AG04450 (cell line): ENCODE results near the gene ITGAD. TPM values are rescaled to one million over a fixed set of nuclear protein-coding genes. Genes with fewer than 3 reads are reported as not detected.
A peak's percentile ranks its signal among the peaks of the same experiment; 100 is the strongest.

ENCODE experiments used
- CTCF ChIA-PET: fragments of 300-600, 350-600 bp; formaldehyde crosslinking; extraction: SDS; loops from one replicate; lab custom pipeline; 2022; ENCODE audit warnings: antibody characterized with exemption, inconsistent platforms; lab: Charles Lee
- POLR2A ChIA-PET: fragments of 350-600 bp; formaldehyde crosslinking; extraction: SDS; loops from one replicate; lab custom pipeline; 2021; ENCODE audit warnings: antibody characterized with exemption, inconsistent platforms; lab: Yijun Ruan, JAX
- DNase-seq: peaks from one replicate; pipeline ENCODE4 v3.0.0-alpha.2; 2011; ENCODE audit warnings: low read depth, low spot score
- H3K27ac ChIP-seq: one replicate; pipeline ENCODE4 v1.5.1; 2012; ENCODE audit warnings: low read depth, low read length, control low read depth
- H3K27me3 ChIP-seq: one replicate; pipeline ENCODE4 v1.6.0; 2012; ENCODE audit warnings: low read length; ENCODE audit not compliant: control insufficient read depth, insufficient read depth
- H3K4me3 ChIP-seq: 2 replicates; pipeline ENCODE4 v1.5.1; 2011; ENCODE audit warnings: mild to moderate bottlenecking, low read depth, low read length, control low read depth
- H3K9me3 ChIP-seq: 2 replicates; pipeline ENCODE4 v1.5.1; 2012; ENCODE audit warnings: low read length; ENCODE audit not compliant: control insufficient read depth, insufficient read depth
- polyA plus RNA-seq: library from polyadenylated mRNA; depleted of rRNA; stranded (reverse); fragments of >200 nt; gene quantifications from 2 replicates; pipeline ENCODE4 v1.2.3, GENCODE V29; 2011
- TF ChIP-seq, protein P1 (sequence below): IDR thresholded peaks from 2 replicates; pipeline ENCODE4 v1.5.1; 2011; ENCODE audit warnings: low read depth, low read length, control low read depth, inconsistent platforms

ITGAD gene
- polyA plus RNA-seq, 1 experiment = not detected

DNA sequence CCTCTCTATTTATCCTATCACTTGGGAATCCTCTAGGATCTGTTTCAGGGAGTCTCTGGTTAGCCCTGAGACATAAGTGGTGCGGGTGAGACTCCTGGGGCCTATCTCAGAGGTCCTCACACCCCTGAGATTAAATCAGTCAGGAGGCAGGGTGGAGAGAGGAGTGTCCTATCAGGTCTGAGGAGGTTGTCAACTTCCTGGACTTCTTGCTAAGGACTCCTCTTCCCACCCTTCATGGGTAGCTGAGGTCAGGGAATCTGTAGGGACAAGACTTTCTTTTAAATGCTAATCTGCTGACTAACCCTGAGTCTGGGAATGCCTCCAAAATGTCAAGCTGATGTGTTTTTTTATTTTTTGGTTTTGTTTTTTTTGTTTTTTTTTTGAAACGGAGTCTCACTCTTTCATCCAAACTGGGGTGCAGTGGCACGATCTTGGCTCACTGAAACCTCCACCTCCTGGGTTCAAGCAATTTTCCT lies 59.5 kb downstream of the ITGAD start:
- Histone ChIP-seq H3K4me3 (no peak overlapping the region), H3K9me3 (no peaks in the 10 kb centered on the region), H3K27ac (peak overlapping the region; percentile 96), H3K27me3 (no peaks in the 10 kb centered on the region)
- POLR2A ChIA-PET = interaction anchor here (0.6 to 3.9 kb wide), 7 partner anchors 10 to 381 kb away, joined by 3 to 22 read pairs (median 4); partner anchors contain the start of genes FUS, RUSF1, TGFB1I1 and ZNF843
- peak; percentile 74 for DNase-seq
- CTCF ChIA-PET = interaction anchor here (0.6 to 2.5 kb wide), 10 partner anchors 8 to 701 kb away, joined by 3 to 25 read pairs (median 4); partner anchors contain the start of gene ZNF843
- TF ChIP-seq, protein P1, sequence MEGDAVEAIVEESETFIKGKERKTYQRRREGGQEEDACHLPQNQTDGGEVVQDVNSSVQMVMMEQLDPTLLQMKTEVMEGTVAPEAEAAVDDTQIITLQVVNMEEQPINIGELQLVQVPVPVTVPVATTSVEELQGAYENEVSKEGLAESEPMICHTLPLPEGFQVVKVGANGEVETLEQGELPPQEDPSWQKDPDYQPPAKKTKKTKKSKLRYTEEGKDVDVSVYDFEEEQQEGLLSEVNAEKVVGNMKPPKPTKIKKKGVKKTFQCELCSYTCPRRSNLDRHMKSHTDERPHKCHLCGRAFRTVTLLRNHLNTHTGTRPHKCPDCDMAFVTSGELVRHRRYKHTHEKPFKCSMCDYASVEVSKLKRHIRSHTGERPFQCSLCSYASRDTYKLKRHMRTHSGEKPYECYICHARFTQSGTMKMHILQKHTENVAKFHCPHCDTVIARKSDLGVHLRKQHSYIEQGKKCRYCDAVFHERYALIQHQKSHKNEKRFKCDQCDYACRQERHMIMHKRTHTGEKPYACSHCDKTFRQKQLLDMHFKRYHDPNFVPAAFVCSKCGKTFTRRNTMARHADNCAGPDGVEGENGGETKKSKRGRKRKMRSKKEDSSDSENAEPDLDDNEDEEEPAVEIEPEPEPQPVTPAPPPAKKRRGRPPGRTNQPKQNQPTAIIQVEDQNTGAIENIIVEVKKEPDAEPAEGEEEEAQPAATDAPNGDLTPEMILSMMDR = no peak

DNA sequence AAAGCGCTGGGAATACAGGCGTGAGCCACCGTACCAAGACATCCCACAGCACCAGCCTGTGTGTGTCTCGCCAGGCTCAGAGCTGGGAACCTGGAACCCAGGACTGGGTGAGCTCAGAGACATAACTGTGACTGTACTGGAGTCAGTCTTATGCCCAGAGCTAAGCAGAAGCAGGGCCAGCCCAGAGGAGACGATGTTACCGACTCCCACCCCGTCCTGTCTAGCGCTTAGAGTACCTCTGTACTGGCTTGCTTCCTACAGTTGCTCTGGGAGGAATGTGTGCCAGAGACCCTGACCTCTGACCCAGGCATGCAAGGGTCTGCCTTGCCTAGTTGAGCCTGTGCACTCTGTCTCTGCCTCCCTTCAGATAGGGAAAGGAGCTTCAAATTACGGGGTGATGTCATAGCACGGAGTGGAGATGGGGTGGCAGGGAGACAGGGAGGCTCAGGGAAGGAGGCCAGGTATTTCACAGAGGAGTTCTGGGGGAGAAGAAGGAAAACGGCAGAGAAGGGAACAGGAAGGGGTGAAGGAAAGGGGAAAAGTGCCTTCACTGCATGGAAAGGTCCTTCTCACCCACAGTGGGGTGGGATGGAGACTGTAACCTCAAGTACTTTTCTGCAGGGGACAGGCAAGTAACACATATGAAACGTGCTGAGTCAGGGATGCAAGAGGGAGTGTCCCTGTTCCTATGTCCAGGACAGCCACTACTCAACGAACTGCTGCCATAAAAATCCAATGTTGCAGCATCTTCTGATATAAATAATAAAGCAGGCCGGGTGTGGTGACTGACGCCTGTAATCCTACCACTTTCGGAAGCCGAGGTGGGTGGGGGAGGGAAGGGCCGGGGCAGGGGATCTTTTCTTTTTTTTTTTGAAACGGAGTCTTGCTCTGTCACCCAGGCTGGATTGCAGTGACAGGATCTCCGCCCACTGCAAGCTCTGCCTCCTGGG lies 60.4 kb downstream of the ITGAD start:
- ChIA-PET CTCF (interaction anchor here (0.6 to 2.5 kb wide), 6 partner anchors 10 to 415 kb away, joined by 3 to 25 read pairs (median 6); partner anchors contain the start of genes PYCARD and ZNF843), POLR2A (interaction anchor here (0.6 to 3.9 kb wide), 6 partner anchors 11 to 273 kb away, joined by 3 to 22 read pairs (median 4); partner anchors contain the start of genes FUS, RUSF1, TGFB1I1 and ZNF843)
- no peaks in the 10 kb centered on the region for H3K27me3 ChIP-seq
- H3K4me3 ChIP-seq = no peak overlapping the region
- H3K9me3 ChIP-seq = no peaks in the 10 kb centered on the region; the same call in 1 of the 2 replicates
- TF ChIP-seq, protein P1 = no peak
- DNase-seq = no peak
- H3K27ac ChIP-seq = peak overlapping the region; percentile 77

DNA sequence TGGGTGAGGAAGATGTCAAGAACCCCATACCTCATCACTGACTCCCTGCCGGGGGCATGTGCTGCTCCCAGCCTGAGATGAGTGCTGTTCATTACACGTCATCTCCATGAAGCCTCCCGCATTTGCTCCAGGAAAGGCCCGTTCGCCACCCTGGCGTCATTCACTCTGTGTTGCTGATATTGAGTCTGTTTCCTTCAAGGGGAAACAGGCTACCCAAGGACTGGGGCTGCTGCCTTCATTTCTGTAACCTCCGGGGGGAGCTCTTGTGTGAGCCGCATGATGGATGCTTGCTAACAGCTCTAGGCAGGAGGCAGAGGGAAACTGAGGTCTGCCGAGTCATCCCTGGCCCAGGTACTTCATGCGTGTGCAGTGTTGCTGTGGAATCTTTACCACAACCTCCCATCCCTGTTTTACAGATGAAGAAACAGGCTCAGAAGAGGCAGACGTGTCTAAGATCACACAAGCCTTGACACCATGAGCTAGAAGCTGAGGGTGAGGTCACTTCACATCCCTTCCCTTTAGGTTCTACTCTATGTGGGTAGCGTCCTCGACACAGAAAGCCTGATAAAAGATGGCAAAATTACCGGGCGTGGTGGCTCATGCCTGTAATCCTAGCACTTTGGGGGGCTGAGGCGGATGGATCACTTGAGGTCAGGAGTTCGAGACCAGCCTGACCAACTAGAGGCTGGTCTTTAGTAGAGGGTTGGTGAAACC lies 62.6 kb downstream of the ITGAD start:
- no peak for DNase-seq
- H3K27me3 ChIP-seq = no peaks in the 10 kb centered on the region
- H3K27ac ChIP-seq = no peak overlapping the region
- H3K9me3 ChIP-seq = no peaks in the 10 kb centered on the region; the same call in 1 of the 2 replicates
- no peak overlapping the region for H3K4me3 ChIP-seq
- ChIA-PET POLR2A (interaction anchor here (0.7 to 0.8 kb wide), 2 partner anchors 13 to 276 kb away, joined by 3 read pairs; partner anchors contain the start of genes FUS and ZNF843), CTCF (interaction anchor here (0.6 to 1.6 kb wide), 4 partner anchors 10 to 554 kb away, joined by 3 to 4 read pairs (median 4); no protein-coding TSS in a partner anchor)
- TF ChIP-seq, protein P1 = peak; percentile 31

DNA sequence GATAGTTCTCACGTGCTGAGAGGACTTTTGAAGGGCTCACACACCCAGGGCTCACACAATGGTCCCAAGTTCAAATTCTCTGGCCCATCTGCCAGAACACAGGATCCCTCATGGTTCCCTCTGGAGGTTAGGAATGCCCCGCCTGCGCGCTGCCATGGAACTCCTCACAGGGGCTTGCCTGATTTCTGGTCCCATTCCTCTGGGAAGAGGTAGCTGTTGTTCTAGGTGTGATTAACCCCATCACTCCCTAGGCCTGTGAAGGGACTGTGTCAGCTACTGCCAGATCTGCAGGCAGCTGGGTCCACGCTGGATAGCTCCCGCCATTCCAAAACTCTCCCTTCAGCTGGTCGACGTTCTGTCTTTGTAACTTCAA lies 63.8 kb downstream of the ITGAD start:
- Histone ChIP-seq H3K27ac (no peak overlapping the region), H3K27me3 (no peaks in the 10 kb centered on the region), H3K9me3 (no peaks in the 10 kb centered on the region; the same call in 1 of the 2 replicates), H3K4me3 (peak overlapping the region; percentile 87; the same call in 1 of the 2 replicates)
- POLR2A ChIA-PET = interaction anchor here (1.7 kb wide), 1 partner anchor 277 kb away, joined by 8 read pairs; the partner anchor contains the start of gene FUS
- TF ChIP-seq, protein P1 = no peak
- CTCF ChIA-PET = interaction anchor here (0.6 to 4.9 kb wide), 8 partner anchors 13 to 462 kb away, joined by 3 to 49 read pairs (median 4); partner anchors contain the start of genes TGFB1I1 and ZNF843
- DNase-seq = no peak
